ENCODE measurements around the gene PGK2. TPM values are rescaled to one million over a fixed set of nuclear protein-coding genes. Genes with fewer than 3 reads are reported as not detected.
"Not testable (repeated sequence)": the region's sequence is repeated elsewhere in the genome, so short reads cannot be mapped to it uniquely, and the experiment has no call there.

PGK2 gene
- total RNA-seq, 1 donor from 2014 or later: not detected

- TF ChIP-seq, protein P1, sequence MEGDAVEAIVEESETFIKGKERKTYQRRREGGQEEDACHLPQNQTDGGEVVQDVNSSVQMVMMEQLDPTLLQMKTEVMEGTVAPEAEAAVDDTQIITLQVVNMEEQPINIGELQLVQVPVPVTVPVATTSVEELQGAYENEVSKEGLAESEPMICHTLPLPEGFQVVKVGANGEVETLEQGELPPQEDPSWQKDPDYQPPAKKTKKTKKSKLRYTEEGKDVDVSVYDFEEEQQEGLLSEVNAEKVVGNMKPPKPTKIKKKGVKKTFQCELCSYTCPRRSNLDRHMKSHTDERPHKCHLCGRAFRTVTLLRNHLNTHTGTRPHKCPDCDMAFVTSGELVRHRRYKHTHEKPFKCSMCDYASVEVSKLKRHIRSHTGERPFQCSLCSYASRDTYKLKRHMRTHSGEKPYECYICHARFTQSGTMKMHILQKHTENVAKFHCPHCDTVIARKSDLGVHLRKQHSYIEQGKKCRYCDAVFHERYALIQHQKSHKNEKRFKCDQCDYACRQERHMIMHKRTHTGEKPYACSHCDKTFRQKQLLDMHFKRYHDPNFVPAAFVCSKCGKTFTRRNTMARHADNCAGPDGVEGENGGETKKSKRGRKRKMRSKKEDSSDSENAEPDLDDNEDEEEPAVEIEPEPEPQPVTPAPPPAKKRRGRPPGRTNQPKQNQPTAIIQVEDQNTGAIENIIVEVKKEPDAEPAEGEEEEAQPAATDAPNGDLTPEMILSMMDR (IDR thresholded peaks at IDR 0.05; ENCODE audit: insufficient read depth, low read length, poor library complexity, severe bottlenecking): no peak
- Histone ChIP-seq H3K36me3 (ENCODE audit: control insufficient read depth, insufficient read depth, low read length) (no peaks in the 10 kb centered on the region), H3K4me3 (ENCODE audit: low read depth, low read length) (no peak overlapping the region), H3K27me3 (ENCODE audit: control insufficient read depth, insufficient read depth, low read length) (no peaks in the 10 kb centered on the region)
- DNase-seq (ENCODE audit: low read depth): no peak
Measured at GRCh38 chr6:49806145-49806544, 19.1 kb upstream of the PGK2 start.

- TF ChIP-seq, protein P1 (IDR thresholded peaks at IDR 0.05; ENCODE audit: insufficient read depth, low read length, poor library complexity, severe bottlenecking): no peak
- H3K27me3 ChIP-seq (ENCODE audit: control insufficient read depth, insufficient read depth, low read length): no peaks in the 10 kb centered on the region
- no peak for DNase-seq (ENCODE audit: low read depth)
- H3K36me3 ChIP-seq (ENCODE audit: control insufficient read depth, insufficient read depth, low read length): no peaks in the 10 kb centered on the region
- H3K4me3 ChIP-seq (ENCODE audit: low read depth, low read length): no peak overlapping the region
Measured at GRCh38 chr6:49805246-49805645, 18.2 kb upstream of the PGK2 start.

DNA sequence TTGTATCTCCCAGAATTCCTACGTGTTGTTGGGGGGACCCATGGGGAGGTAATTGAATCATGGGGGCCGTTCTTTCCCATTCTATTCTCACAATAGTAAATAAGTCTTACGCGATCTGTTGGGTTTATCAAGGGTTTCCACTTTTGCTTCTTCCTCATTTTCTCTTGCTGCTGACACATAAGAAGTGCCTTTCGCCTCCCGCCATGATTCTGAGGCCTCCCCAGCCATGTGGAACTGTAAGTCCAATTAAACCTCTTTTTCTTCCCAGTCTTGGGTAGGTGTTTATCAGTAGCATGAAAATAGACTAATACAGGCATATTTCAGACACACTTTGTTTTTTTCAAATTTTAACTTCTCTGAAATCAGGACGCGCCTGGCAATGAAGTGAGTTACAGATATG, 14.4 kb upstream of the PGK2 start:
- Histone ChIP-seq H3K36me3 (ENCODE audit: control insufficient read depth, insufficient read depth, low read length) (no peaks in the 10 kb centered on the region), H3K27me3 (ENCODE audit: control insufficient read depth, insufficient read depth, low read length) (no peaks in the 10 kb centered on the region), H3K4me3 (ENCODE audit: low read depth, low read length) (no peak overlapping the region)
- TF ChIP-seq, protein P1 (IDR thresholded peaks at IDR 0.05; ENCODE audit: insufficient read depth, low read length, poor library complexity, severe bottlenecking): no peak
- DNase-seq (ENCODE audit: low read depth): no peak

DNA sequence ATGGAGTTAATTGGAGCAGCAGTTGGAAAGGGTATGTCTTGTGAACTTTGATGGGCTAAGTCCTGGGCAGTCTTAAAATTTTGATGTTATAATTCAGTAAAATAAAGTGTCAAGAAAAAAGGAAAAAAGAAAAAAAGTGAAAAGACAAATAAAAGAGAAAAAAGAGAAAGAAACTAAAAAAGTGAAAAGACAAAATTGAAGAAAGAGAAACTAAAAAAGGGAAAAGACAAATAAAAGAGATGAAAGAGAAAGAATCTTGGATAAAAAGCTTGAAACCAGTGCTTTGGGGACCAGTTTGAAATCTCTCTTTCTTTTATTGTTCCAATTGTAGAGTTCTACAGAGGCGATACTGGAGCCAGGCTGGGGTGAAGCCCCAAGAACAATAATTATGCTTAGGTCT, 12.0 kb upstream of the PGK2 start:
- no peak for DNase-seq (ENCODE audit: low read depth)
- Histone ChIP-seq H3K27me3 (ENCODE audit: control insufficient read depth, insufficient read depth, low read length) (no peaks in the 10 kb centered on the region), H3K4me3 (ENCODE audit: low read depth, low read length) (no peak overlapping the region), H3K36me3 (ENCODE audit: control insufficient read depth, insufficient read depth, low read length) (no peaks in the 10 kb centered on the region)
- TF ChIP-seq, protein P1 (IDR thresholded peaks at IDR 0.05; ENCODE audit: insufficient read depth, low read length, poor library complexity, severe bottlenecking): no peak

DNA sequence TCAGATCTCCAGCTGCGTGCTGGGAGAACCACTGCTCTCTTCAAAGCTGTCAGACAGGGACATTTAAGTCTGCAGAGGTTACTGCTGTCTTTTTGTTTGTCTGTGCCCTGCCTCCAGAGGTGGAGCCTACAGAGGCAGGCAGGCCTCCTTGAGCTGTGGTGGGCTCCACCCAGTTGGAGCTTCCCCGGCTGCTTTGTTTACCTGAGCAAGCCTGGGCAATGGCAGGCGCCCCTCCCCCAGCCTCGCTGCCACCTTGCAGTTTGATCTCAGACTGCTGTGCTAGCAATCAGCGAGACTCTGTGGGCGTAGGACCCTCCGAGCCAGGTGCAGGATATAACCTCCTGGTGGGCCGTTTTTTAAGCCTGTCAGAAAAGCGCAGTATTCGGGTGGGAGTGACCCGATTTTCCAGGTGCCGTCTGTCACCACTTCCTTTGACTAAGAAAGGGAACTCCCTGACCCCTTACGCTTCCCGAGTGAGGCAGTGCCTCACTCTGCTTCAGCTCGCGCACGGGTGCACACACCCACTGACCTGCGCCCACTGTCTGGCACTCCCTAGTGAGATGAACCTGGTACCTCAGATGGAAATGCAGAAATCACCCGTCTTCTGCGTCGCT, 9.9 kb upstream of the PGK2 start:
- not testable (repeated sequence) for DNase-seq (ENCODE audit: low read depth); H3K4me3 ChIP-seq (ENCODE audit: low read depth, low read length); H3K36me3 ChIP-seq (ENCODE audit: control insufficient read depth, insufficient read depth, low read length); H3K27me3 ChIP-seq (ENCODE audit: control insufficient read depth, insufficient read depth, low read length)

DNA sequence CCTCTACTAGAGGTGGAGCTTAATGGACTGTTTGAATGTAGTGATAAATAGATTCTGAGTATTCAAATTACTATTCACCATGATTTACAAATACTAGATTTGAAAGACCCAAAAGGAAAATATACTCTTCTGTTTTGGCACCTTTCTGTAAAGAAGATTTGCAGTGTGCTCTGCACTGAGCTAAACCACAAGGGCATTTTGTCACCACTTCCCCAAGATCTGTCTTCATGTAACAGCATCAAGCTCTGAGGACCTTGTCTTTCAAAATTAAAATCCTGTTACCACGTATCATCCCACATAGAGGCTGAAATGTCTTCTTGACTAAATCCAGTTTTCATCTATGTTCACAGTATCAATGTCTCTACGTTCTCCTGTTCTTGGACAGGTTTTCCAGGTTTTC, 3.3 kb upstream of the PGK2 start:
- no peaks in the 10 kb centered on the region for H3K36me3 ChIP-seq (ENCODE audit: control insufficient read depth, insufficient read depth, low read length)
- no peak overlapping the region for H3K4me3 ChIP-seq (ENCODE audit: low read depth, low read length)
- no peaks in the 10 kb centered on the region for H3K27me3 ChIP-seq (ENCODE audit: control insufficient read depth, insufficient read depth, low read length)
- TF ChIP-seq, protein P1 (IDR thresholded peaks at IDR 0.05; ENCODE audit: insufficient read depth, low read length, poor library complexity, severe bottlenecking): no peak
- no peak for DNase-seq (ENCODE audit: low read depth)
